GM04504 (cell line): ENCODE results near the gene CCL19.

Source experiments
- DNase-seq: peaks from one replicate; pipeline ENCODE4 v3.0.0-alpha.2; 2012; ENCODE audit warnings: low read depth

CCL19 gene

DNA sequence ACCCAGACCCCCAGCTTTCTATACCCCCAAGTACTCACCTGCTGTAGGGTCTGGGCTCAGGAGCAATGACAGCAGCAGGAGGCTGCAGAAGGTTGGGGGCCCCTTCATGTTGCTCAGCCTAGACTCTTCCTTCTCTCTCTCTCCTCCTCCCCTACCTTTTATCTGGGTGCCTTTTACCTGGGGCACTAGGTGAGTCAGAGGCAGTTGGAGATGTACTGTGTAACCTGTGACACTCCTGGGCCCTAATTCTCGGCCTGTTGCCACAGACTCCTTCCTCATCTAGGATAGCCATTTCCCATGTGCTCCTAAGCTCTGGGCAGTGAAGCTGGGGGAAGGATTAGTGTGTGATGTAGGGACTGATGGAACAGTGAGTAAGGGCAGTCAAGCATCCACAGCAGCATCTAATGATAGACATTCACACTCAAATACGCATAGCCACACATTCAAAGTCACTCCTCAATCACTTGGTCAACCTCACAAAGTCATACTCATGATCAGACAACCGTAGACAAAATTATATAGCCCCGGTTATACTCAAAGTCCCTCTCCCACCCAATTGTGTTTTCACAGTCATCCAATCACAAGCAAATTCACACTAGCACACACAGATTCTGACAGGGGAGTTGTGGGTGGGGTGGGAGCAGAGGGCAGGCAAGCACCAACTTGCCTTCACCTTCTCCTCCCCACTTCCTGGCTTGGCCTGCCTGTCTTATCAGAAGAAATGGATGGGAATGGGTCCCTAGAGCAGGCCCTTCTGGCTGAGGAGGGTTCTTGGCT is 28.4 kb downstream of the CCL19 start, which contains the start of gene CCL27:
Gene CCL27, minus strand, starts transcription at position 132 of the 777 bp plus-strand sequence. Its CDS starts 24 bp downstream, at position 108.
- no peak for DNase-seq

DNA sequence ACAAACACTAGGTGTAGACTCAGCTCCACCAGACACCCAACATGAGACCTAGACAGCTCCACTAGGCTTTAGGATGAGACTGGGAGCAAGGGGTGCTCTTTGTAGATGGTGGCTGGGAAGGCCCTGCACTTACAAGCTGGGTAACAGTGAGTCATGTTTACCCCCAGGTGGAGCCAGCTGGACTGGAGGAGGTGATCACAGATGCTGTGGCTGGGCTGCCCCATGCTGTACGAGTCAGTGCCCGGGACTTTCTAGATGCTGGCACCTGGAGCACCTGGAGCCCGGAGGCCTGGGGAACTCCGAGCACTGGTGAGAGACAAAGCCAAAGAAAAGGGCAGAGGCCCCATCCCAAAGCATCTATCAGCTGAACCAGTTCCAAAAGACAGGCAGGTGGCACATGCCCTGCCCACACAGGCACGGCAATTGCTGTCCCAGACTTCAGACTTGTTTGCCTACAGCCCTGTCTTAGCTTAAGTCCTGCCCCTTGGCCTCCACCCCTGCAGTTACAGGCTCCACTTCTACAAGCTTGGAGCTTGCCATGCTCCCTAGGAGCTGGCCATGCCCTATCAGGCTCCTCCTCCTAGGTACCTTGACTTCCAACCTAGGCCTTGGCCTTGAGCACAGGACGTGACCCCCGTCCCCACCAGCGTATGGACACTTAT is 31.4 kb downstream of the CCL19 start:
- no peak for DNase-seq

- DNase-seq, result no peak
These were observed 32.6 kb downstream of the CCL19 start for GRCh38 chr9:34658461-34658860.

GRCh38 chr9:34656992-34657391 is 34.1 kb downstream of the CCL19 start:
- no peak for DNase-seq

DNA sequence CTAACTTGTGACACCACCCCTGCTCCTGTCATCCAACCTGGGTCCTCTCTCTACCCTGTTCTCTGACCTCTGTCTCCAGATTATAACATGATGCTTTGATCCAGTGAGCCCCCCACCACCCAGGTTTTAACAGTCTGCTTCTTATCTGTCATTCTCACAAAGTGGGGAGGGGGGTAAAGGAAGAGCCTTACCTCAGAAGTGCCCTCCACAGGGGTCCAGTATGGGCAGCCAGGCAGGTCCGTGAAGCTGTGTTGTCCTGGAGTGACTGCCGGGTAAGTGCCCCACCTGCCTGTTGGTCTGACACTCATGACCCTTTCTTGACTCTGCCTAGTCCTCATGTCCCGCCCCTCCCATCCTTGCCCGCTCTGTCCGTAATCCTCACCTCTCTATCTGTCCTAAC is 35.7 kb downstream of the CCL19 start:
- DNase-seq, result no peak

- peak; percentile 64 for DNase-seq
These were observed 36.6 kb downstream of the CCL19 start for GRCh38 chr9:34654323-34655051.

DNA sequence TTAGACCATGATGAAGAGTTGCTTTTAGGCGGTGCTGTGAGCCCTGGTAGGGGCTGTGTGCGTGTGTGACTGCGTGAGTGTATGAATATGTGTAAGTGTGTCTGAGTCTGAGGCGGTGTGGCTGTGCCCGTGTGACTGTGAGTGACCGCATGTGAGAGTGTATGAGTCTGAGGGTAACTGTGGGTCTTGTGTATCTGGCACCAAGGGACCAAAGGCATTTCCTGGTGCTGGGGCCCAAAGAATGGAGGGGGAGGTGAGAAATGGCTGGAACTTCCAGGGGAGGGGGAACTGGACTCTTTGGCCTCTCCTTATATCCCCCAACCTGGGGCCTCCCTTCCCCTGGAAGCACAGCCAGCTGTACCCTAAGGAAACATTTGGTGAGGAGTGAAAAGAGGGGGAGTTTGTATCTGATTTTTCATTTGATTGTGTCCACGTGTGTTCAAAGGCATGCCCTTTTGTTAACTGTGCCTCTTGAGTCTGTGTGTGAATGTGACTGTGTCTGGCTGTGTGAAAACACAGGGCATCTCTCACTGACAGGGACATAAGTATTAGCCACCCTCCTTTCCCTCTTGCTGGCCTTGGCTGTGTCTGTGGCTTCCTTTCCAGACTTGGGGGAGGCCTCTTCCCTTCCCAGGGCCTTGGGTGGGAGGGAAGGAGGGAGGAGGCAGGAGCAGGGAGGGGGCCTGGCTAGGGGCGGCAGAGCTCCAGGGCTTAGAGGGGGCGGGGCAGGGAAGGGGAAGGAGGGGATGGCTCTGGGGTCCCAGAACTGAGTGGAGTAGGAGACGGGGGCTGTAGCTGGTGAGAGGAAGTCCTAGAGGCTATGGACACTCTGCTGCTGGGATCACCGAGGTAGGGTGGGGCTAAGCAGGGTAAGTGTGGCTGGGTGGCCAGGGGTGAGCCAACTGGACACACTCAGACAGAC is 37.7 kb downstream of the CCL19 start:
- no peak for DNase-seq

GRCh38 chr9:34652602-34653000 is 38.5 kb downstream of the CCL19 start:
- no peak for DNase-seq

DNA sequence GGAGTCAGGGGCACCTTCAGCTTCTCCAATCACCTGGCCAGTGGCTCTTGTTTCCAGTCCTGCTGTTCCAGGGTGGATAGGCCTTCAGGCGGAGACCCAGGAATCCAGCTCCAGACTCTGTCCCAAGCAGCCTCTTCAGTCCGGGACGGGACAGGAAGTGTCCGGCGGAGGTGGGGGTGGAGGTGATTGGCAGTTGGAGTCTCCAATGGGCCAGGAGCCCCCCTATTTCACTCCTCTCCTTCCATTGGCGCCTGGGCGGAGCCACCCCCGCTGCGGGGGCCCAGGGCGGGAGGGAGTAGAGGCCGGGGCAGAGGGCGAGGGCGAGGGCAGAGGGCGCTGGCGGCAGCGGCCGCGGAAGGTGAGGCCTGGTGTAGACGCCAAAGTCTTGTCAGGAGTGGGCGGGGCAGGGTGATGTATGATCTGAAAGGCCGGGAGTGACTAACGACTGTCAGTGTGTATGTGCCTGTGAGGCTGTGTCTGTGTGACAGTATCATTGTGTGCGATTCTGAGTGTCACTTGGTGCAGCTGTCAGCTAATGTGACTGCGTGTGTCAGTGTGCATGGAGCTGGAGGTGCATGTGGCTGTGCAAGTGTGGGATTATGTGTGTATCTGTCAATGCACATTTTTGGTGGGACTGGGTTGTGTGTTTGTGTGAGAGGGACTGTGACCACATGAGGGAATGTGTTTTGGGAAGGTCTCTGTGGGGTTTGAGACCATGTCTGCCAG is 39.0 kb downstream of the CCL19 start, which contains the start of gene IL11RA:
Gene IL11RA, plus strand, starts transcription at position 310 of the 726 bp plus-strand sequence. CDS start 3,033 bp downstream, outside the sequence.
- peak; percentile 82 for DNase-seq

DNA sequence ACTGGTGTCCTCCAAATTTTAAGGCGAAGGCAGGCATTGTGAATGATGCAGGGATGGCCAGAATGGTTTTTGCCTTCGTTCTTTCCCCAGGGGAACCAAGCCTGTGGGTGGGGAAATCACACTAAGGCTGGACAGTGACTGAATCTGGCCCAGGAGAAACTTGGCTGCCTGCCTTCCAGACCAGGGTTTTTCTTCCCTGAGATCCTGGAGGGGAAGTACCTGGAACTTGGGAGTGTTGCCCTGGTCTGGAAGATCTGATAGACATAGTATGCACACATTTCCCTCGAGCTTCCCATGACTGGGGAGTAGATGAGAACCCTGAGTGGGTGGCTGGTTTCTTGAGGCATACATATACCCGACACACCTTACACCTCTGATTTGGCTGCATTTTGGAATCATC is 39.8 kb downstream of the CCL19 start:
- DNase-seq, result peak; percentile 32

DNA sequence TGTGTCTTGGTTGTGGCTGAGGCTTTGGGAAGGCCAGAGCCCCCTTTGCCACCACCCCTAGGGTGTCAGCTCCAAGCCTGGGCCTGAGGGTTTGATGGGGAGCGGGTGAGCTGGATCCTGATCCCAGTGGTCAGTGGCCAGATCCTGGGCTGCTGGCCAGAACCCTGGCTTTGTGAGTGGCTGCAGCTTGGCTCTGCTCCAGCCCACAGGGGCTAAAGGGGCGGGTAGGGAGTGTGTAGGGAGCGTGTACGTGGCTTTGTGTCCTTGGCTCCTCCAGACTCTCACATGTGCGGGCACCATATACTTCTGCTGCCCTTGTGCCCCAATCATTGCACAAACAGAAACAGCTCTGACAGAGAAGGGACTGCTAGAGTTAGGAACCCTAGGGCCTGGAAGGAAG is 40.3 kb downstream of the CCL19 start:
- DNase-seq, result no peak

GRCh38 chr9:34648673-34649072 is 42.4 kb downstream of the CCL19 start:
- DNase-seq, result no peak

DNA sequence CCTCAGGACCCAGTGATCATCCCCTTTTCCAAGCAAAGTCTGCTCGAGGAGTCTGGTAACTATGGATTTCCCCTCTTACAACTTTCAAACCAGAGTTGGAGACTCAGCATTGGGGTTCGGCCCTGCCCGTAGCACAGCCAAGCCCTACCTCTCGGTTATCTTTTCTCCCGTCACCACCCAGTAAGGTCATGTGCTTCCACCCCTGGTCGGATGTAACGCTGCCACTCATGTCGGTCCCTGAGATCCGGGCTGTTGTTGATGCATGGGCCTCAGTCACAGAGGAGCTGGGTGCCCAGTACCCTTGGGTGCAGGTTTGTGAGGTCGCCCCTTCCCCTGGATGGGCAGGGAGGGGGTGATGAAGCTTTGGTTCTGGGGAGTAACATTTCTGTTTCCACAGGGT is 43.4 kb downstream of the CCL19 start:
- no peak for DNase-seq

GRCh38 chr9:34647084-34647403 is 44.0 kb downstream of the CCL19 start:
- no peak for DNase-seq

DNA sequence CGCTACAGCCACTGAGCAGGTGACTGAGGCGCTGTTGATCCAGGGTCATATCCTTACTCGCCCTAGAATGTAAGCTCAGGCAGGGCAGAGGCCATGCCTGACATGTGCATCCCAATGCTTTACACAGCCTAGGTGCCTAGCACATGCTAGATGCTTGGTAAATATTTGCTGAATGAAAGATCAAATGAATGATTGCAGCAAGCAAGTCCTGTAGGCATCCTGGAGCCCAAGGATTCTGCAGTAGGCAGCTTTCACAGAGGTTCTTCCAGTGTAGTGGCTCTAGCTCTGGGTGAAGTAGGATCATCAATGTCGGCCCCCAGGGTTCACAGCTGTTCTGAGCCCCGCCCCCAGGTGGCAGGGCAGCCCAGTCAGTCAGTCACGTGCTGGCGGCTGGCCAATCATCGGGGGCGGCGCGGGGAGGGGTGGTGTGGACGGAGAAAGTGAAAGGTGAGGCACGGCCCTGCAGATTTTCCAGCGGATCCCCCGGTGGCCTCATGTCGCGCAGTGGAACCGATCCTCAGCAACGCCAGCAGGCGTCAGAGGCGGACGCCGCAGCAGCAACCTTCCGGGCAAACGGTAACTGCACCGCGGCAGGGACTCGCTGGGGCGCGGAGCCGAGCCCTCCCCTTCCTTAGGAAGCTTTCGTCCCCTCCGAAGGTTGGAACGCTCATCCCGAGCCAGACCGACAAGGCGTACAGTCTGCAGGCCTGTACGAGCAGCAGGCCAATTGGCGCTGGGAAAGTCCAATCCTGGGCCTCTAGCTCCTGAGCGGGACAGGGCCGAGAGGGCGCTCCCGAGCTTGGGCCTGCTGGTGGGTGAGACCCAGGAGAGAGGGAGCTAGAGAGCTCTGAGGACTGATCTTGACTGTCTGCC is 44.6 kb downstream of the CCL19 start, which contains the start of gene GALT:
Gene GALT, plus strand, starts transcription at position 465 of the 873 bp plus-strand sequence. Its CDS starts 30 bp downstream, at position 495.
- no peak for DNase-seq

GRCh38 chr9:34644766-34645314 is 46.2 kb downstream of the CCL19 start:
- DNase-seq, result no peak

DNA sequence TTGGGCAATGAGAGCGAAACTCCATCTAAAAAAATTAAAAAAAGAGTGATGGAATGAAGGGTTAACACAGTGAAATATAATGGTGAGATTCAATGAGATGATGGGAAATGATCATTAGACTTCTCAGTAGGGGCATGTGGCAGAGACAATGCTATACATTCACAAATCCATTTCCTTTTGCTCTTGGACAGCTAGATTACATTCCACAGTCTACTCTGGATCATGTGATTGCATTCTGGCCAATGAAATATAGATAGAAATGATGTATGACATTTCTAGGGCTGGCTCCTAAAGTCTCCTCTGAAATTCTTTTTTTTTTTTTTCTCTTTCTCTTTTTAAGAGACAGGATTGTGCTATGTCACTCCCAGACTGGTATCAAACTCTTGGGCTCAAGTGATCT is 48.4 kb downstream of the CCL19 start:
- no peak for DNase-seq
